Gastrocnemius medialis (tissue), 4 donors: ENCODE measurements around the gene STYX. TPM values are rescaled to one million over a fixed set of nuclear protein-coding genes. Genes with fewer than 3 reads are reported as not detected.

Experiments
- ATAC-seq, 2 donors: fragments of 150-250 bp; one replicate each; pipeline ENCODE4 v1.9.1; 2016
- DNase-seq, 2 donors: peaks; one replicate each; pipeline ENCODE4 v3.0.0-alpha.2; 2019
- H3K27ac ChIP-seq, 4 donors: fragments of 200-600 bp; sonication (generic); 1 replicate in 1 of 4; 2 replicates in 3 of 4; pipeline ENCODE4 v1.5.1; 2016 to 2018; ENCODE audit warnings: mild to moderate bottlenecking in 2 of 4, moderate library complexity in 1 of 4
- H3K27me3 ChIP-seq, 3 donors: fragments of 200-600 bp; sonication (generic) in 2 of 3; 1 replicate in 1 of 3; 2 replicates in 2 of 3; pipeline versions ENCODE4 v1.5.1 to v1.6.0; 2016 to 2019; ENCODE audit warnings: mild to moderate bottlenecking in 1 of 3, moderate library complexity in 1 of 3
- H3K36me3 ChIP-seq, 2 donors: fragments of 200-600 bp; sonication (generic) in 1 of 2; one replicate each; pipeline ENCODE4 v1.5.1; 2017 to 2018
- H3K4me1 ChIP-seq, 2 donors: fragments of 200-600 bp; sonication (generic) in 1 of 2; one replicate each; pipeline ENCODE4 v1.5.1; 2016 to 2017; ENCODE audit warnings: mild to moderate bottlenecking in 2 of 2
- H3K4me3 ChIP-seq, 4 donors: fragments of 200-600 bp; sonication (generic) in 3 of 4; 1 replicate in 1 of 4; 2 replicates in 3 of 4; pipeline ENCODE4 v1.5.1; 2016 to 2019; ENCODE audit warnings: mild to moderate bottlenecking in 2 of 4
- H3K9me3 ChIP-seq, 3 donors: fragments of 200-600 bp; sonication (generic) in 2 of 3; 1 replicate in 1 of 3; 2 replicates in 2 of 3; pipeline ENCODE4 v1.5.1; 2016 to 2019
- POLR2A ChIP-seq, 2 donors: fragments of 450-650 bp; IDR thresholded peaks; one replicate each; pipeline ENCODE4 v1.6.1; 2017; ENCODE audit warnings: antibody characterized with exemption in 2 of 2, mild to moderate bottlenecking in 2 of 2, moderate library complexity in 2 of 2
- in situ Hi-C, 4 donors: fragments of 200-750 bp; cut with MboI; loops; one replicate each; pipeline versions ENCODE4 v1.15.0 to v1.8.0; 2017; ENCODE audit warnings: low sequenced_read_pairs in 4 of 4
- intact Hi-C: fragments of 100-400 bp; cut with DNase I; formaldehyde crosslinking; loops from one replicate; pipeline ENCODE4 v1.15.1; 2023; ENCODE audit warnings: low total_unique reads
- total RNA-seq, 4 donors: library from RNA; depleted of rRNA; stranded (reverse); fragments of >200 nt; gene quantifications; one replicate each; pipeline versions ENCODE4 v1.1.0 to v1.2.3, GENCODE V29; 2016
- TF ChIP-seq, protein P1 (sequence below), 5 experiments: fragments of 450-650 bp in 3 of 5; fragments of 200-600 bp in 2 of 5; sonication (generic) in 2 of 5; IDR thresholded peaks in 4 of 5; conservative IDR thresholded peaks in 1 of 5; 1 replicate in 4 of 5; 2 replicates in 1 of 5; pipeline ENCODE4 v1.5.1; 2016 to 2019; ENCODE audit warnings: antibody characterized with exemption in 5 of 5, mild to moderate bottlenecking in 3 of 5, moderate library complexity in 3 of 5

Gene STYX
- total RNA-seq, 4 donors from 2014 or later: 17.1 to 30.7 (median 20.3) TPM

DNA sequence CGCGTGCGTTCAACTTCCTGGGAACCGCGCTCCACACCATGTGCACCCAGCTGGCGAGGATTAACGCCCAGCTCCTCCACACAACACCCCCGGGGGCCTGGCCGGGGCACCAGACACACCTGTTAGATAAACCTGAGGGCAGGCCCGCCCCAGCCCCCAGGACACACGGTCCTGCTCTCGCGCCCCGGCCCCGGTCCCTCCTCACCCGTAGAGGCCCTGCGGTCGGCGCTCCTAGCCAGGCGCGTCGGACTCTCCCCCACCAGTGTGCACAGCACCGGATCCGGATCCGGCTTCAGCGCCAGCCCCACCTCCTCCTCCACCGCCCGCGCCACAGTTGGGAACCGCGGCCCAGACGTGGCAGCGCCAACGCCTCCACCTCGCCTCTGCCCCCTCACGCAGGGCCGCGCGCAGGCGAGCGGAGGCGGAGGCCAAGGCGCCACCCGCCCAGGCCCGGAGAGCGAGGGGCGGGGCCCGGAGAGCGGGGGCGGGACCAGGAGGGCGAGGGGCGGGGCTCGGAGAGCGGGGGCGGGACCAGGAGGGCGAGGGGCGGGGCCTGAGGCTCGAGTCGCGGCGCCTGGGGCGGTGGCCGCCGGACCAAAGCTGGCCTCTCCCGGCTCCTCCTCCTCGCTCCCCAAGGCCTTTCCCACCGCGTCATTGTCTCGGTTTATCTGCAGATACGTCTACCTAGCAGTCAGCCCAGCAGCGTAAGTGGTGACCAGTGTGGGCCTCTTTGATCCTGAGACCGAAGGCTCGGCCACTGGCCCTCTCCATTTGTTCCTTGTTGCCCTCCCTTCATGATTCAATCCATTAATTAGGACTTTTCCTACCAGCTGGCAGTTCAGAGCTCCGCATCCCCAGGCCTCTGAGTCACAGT is 61.5 kb downstream of the STYX start, which contains the start of gene GNPNAT1:
TSS of gene GNPNAT1 (minus strand) at position 385 of the 874 bp plus-strand sequence. CDS start 6,957 bp downstream, outside the sequence.
- peak; percentile 67 to 74 for DNase-seq
- Histone ChIP-seq H3K27me3 (no peaks in the 10 kb centered on the region), H3K4me1 (peaks cover 18% of the 10 kb centered on the region in 2 donors), H3K9me3 (no peaks in the 10 kb centered on the region), H3K36me3 (no peaks in the 10 kb centered on the region), H3K4me3 (peak within 1 kb of the TSS; percentile 86 to 93 (median 88)), H3K27ac (peak within 1 kb of the TSS; percentile 87 to 90 (median 88))
- intact Hi-C loops: loop anchor here (2.0 to 5.0 kb wide), 3 partner anchors 61 to 239 kb away; partner anchors contain the start of genes GPR137C, PSMC6, STYX and TXNDC16
- peak; percentile 85 to 86 for ATAC-seq
- in situ Hi-C loops: no loop called here
- TF ChIP-seq, protein P1, sequence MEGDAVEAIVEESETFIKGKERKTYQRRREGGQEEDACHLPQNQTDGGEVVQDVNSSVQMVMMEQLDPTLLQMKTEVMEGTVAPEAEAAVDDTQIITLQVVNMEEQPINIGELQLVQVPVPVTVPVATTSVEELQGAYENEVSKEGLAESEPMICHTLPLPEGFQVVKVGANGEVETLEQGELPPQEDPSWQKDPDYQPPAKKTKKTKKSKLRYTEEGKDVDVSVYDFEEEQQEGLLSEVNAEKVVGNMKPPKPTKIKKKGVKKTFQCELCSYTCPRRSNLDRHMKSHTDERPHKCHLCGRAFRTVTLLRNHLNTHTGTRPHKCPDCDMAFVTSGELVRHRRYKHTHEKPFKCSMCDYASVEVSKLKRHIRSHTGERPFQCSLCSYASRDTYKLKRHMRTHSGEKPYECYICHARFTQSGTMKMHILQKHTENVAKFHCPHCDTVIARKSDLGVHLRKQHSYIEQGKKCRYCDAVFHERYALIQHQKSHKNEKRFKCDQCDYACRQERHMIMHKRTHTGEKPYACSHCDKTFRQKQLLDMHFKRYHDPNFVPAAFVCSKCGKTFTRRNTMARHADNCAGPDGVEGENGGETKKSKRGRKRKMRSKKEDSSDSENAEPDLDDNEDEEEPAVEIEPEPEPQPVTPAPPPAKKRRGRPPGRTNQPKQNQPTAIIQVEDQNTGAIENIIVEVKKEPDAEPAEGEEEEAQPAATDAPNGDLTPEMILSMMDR (IDR thresholded peaks at IDR 0.05 in 4 of 5, conservative IDR thresholded peaks at IDR 0.05 in 1 of 5): no peak
- TF ChIP-seq POLR2A (IDR thresholded peaks at IDR 0.05): peak; percentile 51 to 68

DNA sequence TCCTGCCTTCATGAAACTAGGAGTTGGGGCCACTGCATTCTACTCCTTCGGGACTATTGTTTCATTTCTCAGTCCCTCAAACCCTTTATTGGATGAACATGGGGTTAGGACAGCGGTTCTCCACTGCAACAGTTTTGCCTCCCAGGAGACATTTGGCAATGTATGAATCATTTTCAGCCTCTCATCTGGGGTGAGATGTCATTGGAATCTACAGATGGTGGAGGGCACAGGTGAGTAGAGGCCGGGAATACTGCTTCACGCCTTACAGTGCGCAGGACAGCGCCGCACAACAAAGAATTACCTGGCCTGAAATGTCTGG is 62.1 kb downstream of the STYX start:
- Histone ChIP-seq H3K36me3 (no peaks in the 10 kb centered on the region), H3K27ac (peak overlapping the region; percentile 87 to 90 (median 88)), H3K4me3 (peak overlapping the region; percentile 86 to 93 (median 88)), H3K9me3 (no peaks in the 10 kb centered on the region), H3K4me1 (peaks cover 18% of the 10 kb centered on the region in 2 donors), H3K27me3 (no peaks in the 10 kb centered on the region)
- intact Hi-C loops: loop anchor here (5.0 kb wide), 1 partner anchor 85 kb away; the partner anchor contains the start of gene PSMC6
- ATAC-seq (no peak), DNase-seq (no peak)
- TF ChIP-seq, protein P1 (IDR thresholded peaks at IDR 0.05 in 4 of 5, conservative IDR thresholded peaks at IDR 0.05 in 1 of 5): no peak
- TF ChIP-seq POLR2A (IDR thresholded peaks at IDR 0.05): no peak
- in situ Hi-C loops: no loop called here

DNA sequence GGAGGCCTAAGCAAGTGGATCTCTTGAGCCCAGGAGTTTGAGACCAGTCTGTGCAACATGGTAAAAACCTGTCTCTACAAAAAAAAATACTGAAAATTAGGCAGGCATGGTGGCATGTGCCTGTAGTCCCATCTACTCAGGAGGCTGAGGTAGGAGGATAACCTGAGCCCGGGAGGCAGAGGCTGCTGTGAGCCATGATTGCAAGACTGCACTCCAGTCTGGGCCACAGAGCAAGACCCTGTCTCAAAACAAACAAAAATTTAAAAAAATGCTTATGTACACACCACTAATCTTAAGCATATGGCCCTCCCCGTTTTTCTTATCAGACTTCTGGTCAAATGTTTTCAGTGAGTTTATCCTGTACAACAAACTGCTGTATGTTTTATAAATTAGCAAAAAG is 63.1 kb downstream of the STYX start:
- Histone ChIP-seq H3K27ac (no peak overlapping the region), H3K9me3 (no peaks in the 10 kb centered on the region), H3K36me3 (no peaks in the 10 kb centered on the region), H3K27me3 (no peaks in the 10 kb centered on the region), H3K4me1 (peaks cover 18% of the 10 kb centered on the region in 2 donors), H3K4me3 (no peak overlapping the region)
- in situ Hi-C loops (no loop called here), intact Hi-C loops (loop anchor here (5.0 kb wide), 1 partner anchor 86 kb away; the partner anchor contains the start of gene PSMC6)
- TF ChIP-seq POLR2A (IDR thresholded peaks at IDR 0.05): no peak
- TF ChIP-seq, protein P1 (IDR thresholded peaks at IDR 0.05 in 4 of 5, conservative IDR thresholded peaks at IDR 0.05 in 1 of 5): no peak
- no peak for ATAC-seq
- DNase-seq: no peak

DNA sequence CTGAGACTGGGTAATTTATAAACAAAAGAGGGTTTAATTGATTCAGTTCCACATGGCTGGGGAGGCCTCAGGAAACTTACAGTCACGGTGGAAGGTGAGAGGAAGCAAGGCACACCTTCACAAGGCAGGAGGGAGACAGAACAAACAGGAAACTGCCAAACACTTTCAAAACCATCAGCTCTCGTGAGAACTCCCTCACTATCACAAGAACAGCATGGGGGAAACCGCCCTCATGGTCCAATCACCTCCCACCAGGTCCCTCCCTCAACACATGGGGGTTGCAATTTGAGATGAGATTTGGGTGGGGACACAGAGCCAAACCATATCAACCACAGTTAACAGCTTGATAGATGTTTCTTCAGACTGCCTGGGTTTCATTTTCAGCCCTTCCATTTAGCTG is 67.7 kb downstream of the STYX start:
- in situ Hi-C loops: no loop called here
- Histone ChIP-seq H3K9me3 (no peaks in the 10 kb centered on the region), H3K4me1 (no peaks in the 10 kb centered on the region), H3K27ac (no peak overlapping the region), H3K36me3 (no peaks in the 10 kb centered on the region), H3K27me3 (no peaks in the 10 kb centered on the region), H3K4me3 (no peak overlapping the region)
- intact Hi-C loops: no loop called here
- ATAC-seq (no peak), DNase-seq (no peak)
- TF ChIP-seq, protein P1 (IDR thresholded peaks at IDR 0.05 in 4 of 5, conservative IDR thresholded peaks at IDR 0.05 in 1 of 5): no peak
- TF ChIP-seq POLR2A (IDR thresholded peaks at IDR 0.05): no peak
